Nephron (organoid): Measurements from ENCODE around the gene TMCO2.

Experiments
- H3K27ac Mint-ChIP-seq, 3 experiments: 2 replicates each; pipeline ENCODE4 v1.8.0; 2020; ENCODE audit warnings: mixed read lengths in 3 of 3, mild to moderate bottlenecking in 2 of 3, moderate library complexity in 1 of 3
- H3K27me3 Mint-ChIP-seq: 2 replicates; pipeline ENCODE4 v1.8.0; 2021; ENCODE audit warnings: low read depth, mild to moderate bottlenecking, moderate library complexity, mixed read lengths
- H3K36me3 Mint-ChIP-seq: 2 replicates; pipeline ENCODE4 v1.8.0; 2020; ENCODE audit warnings: low read depth, mixed read lengths
- H3K4me1 Mint-ChIP-seq: 2 replicates; pipeline ENCODE4 v1.8.0; 2020; ENCODE audit warnings: mixed read lengths
- H3K4me3 Mint-ChIP-seq, 3 experiments: 2 replicates each; pipeline ENCODE4 v1.8.0; 2020; ENCODE audit warnings: mild to moderate bottlenecking in 3 of 3, mixed read lengths in 3 of 3, moderate library complexity in 2 of 3
- H3K9me3 Mint-ChIP-seq: 2 replicates; pipeline ENCODE4 v1.8.0; 2020; ENCODE audit warnings: mixed read lengths
- CTCF ChIP-seq, 3 experiments: fragments of 200-600 bp; sonication (generic); IDR thresholded peaks; one replicate each; pipeline ENCODE4 v1.5.0; 2021; ENCODE audit warnings: antibody characterized with exemption in 3 of 3; ENCODE audit not compliant: unreplicated experiment in 3 of 3

Gene TMCO2

GRCh38 chr1:40241362-40241761, 6.4 kb upstream of the TMCO2 start:
- peaks cover 44% of the 10 kb centered on the region for H3K36me3 Mint-ChIP-seq
- no peak overlapping the region for H3K27ac Mint-ChIP-seq
- H3K9me3 Mint-ChIP-seq, result no peaks in the 10 kb centered on the region
- H3K4me1 Mint-ChIP-seq, result no peaks in the 10 kb centered on the region
- no peak for TF ChIP-seq CTCF (IDR thresholded peaks at IDR 0.05; ENCODE audit: unreplicated experiment in 3 of 3)
- H3K4me3 Mint-ChIP-seq, result no peak overlapping the region
- H3K27me3 Mint-ChIP-seq, result no peaks in the 10 kb centered on the region

- Mint-ChIP-seq H3K4me3 (no peak overlapping the region), H3K27me3 (no peaks in the 10 kb centered on the region), H3K4me1 (no peaks in the 10 kb centered on the region), H3K27ac (no peak overlapping the region), H3K36me3 (peaks cover 24% of the 10 kb centered on the region), H3K9me3 (no peaks in the 10 kb centered on the region)
- TF ChIP-seq CTCF (IDR thresholded peaks at IDR 0.05; ENCODE audit: unreplicated experiment in 3 of 3), result no peak
These were observed 4.4 kb upstream of the TMCO2 start for GRCh38 chr1:40243351-40243750.

- H3K36me3 Mint-ChIP-seq, result peaks cover 16% of the 10 kb centered on the region
- no peaks in the 10 kb centered on the region for H3K27me3 Mint-ChIP-seq
- no peaks in the 10 kb centered on the region for H3K9me3 Mint-ChIP-seq
- H3K4me1 Mint-ChIP-seq, result no peaks in the 10 kb centered on the region
- no peak for TF ChIP-seq CTCF (IDR thresholded peaks at IDR 0.05; ENCODE audit: unreplicated experiment in 3 of 3)
- H3K27ac Mint-ChIP-seq, result no peak overlapping the region
- H3K4me3 Mint-ChIP-seq, result no peak overlapping the region
These were observed 3.5 kb upstream of the TMCO2 start for GRCh38 chr1:40244138-40244744.

- Mint-ChIP-seq H3K27me3 (no peaks in the 10 kb centered on the region), H3K4me3 (no peak overlapping the region), H3K36me3 (peaks cover 4% of the 10 kb centered on the region), H3K27ac (no peak overlapping the region), H3K4me1 (no peaks in the 10 kb centered on the region), H3K9me3 (no peaks in the 10 kb centered on the region)
- TF ChIP-seq CTCF (IDR thresholded peaks at IDR 0.05; ENCODE audit: unreplicated experiment in 3 of 3), result no peak
These were observed 2.1 kb upstream of the TMCO2 start for GRCh38 chr1:40245686-40246085.

- Mint-ChIP-seq H3K9me3 (no peaks in the 10 kb centered on the region), H3K4me1 (no peaks in the 10 kb centered on the region), H3K4me3 (no peak overlapping the region), H3K27ac (no peak overlapping the region), H3K27me3 (no peaks in the 10 kb centered on the region), H3K36me3 (no peaks in the 10 kb centered on the region)
- no peak for TF ChIP-seq CTCF (IDR thresholded peaks at IDR 0.05; ENCODE audit: unreplicated experiment in 3 of 3)
These were observed 675 bp downstream of the TMCO2 start for GRCh38 chr1:40248412-40248811.

GRCh38 chr1:40251456-40251855, 3.7 kb downstream of the TMCO2 start:
- Mint-ChIP-seq H3K9me3 (no peaks in the 10 kb centered on the region), H3K4me3 (no peak overlapping the region), H3K36me3 (no peaks in the 10 kb centered on the region), H3K27ac (no peak overlapping the region), H3K27me3 (no peaks in the 10 kb centered on the region), H3K4me1 (peaks cover 7% of the 10 kb centered on the region)
- TF ChIP-seq CTCF (IDR thresholded peaks at IDR 0.05; ENCODE audit: unreplicated experiment in 3 of 3), result no peak
